C4-2B (cell line): ENCODE data around the gene ACR.

Experiments used
- ZFX ChIP-seq: fragments of 450-650 bp; IDR thresholded peaks from 2 replicates; pipeline ENCODE4 v1.6.1; 2017
- TF ChIP-seq, protein P1 (sequence below): fragments of 450-650 bp; conservative IDR thresholded peaks from 2 replicates; pipeline ENCODE4 v1.5.1; 2017; ENCODE audit warnings: mild to moderate bottlenecking

GRCh38 chr22:50701076-50701419, 37.0 kb upstream of the ACR start:
- TF ChIP-seq, protein P1, sequence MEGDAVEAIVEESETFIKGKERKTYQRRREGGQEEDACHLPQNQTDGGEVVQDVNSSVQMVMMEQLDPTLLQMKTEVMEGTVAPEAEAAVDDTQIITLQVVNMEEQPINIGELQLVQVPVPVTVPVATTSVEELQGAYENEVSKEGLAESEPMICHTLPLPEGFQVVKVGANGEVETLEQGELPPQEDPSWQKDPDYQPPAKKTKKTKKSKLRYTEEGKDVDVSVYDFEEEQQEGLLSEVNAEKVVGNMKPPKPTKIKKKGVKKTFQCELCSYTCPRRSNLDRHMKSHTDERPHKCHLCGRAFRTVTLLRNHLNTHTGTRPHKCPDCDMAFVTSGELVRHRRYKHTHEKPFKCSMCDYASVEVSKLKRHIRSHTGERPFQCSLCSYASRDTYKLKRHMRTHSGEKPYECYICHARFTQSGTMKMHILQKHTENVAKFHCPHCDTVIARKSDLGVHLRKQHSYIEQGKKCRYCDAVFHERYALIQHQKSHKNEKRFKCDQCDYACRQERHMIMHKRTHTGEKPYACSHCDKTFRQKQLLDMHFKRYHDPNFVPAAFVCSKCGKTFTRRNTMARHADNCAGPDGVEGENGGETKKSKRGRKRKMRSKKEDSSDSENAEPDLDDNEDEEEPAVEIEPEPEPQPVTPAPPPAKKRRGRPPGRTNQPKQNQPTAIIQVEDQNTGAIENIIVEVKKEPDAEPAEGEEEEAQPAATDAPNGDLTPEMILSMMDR = no peak
- no peak for TF ChIP-seq ZFX
